HTERT RPE-1 (cell line): ENCODE results near the gene VASP.

Experiments
- in situ Hi-C: fragments of 300-500 bp; cut with MboI; formaldehyde crosslinking; loops from 4 replicates; pipeline ENCODE4 v1.14.3; 2020; ENCODE audit warnings: low sequenced_read_pairs

Gene VASP

DNA sequence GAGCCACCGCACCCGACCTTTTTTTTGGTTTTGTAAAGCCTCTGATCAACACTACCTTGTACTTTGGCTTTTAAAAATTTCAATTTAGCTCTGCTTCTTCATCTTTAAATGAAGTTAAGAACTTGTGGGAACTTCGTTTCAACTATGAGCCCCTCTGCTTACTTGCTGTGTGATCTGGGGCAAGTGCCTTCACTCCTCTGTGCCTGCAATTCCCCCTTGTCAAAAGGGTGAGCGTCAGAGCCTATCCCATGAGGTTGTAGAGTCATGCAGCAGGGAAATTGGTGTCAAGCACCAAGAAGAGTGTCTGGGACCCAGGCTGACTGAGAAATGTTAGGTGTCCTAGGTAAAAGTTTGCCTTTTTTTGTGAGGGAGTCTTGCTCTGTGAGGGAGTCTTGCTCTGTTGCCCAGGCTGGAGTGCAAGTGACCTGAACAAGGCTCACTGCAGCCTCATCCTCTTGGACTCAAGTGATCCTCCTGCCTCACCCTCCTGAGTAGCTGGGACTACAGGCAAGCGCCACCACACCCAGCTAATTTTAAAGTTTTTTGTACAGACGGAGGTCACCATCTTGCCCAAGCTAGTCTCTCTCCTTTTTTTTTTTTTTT is 5.7 kb downstream of the VASP start:
- in situ Hi-C loops: loop anchor here (25.0 kb wide), 1 partner anchor 174 kb away; the partner anchor contains the start of genes QPCTL and SNRPD2

GRCh38 chr19:45514376-45515051 is 7.2 kb downstream of the VASP start:
- in situ Hi-C loops: loop anchor here (25.0 kb wide), 1 partner anchor 173 kb away; the partner anchor contains the start of genes QPCTL and SNRPD2

DNA sequence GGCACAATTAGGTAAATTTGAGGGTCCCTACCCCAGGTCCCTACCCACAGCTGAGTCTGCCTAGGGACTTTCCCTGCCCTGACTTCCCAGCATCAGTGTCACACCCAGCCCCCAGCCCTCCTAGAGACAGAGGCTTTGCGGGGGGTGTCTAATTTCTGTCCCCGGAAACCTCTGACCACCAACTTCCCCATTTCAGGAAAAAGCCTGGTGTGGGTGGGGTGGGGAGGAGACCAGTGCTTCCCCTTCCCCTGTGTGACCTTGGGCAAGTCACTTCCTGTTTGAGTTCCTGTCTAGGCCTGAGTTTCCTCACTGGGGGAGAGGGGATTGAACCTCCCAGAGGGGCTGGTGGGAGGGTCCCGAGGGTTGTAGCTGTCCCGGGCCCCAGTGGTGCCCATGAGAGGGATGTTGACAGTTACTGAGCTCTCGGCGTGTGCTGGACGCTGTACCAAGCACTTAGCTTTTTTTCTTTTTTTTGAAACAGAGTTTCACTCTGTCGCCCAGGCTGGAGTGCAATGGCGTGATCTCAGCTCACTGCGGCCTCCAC is 7.9 kb downstream of the VASP start:
- in situ Hi-C loops: loop anchor here (25.0 kb wide), 1 partner anchor 172 kb away; the partner anchor contains the start of genes QPCTL and SNRPD2

DNA sequence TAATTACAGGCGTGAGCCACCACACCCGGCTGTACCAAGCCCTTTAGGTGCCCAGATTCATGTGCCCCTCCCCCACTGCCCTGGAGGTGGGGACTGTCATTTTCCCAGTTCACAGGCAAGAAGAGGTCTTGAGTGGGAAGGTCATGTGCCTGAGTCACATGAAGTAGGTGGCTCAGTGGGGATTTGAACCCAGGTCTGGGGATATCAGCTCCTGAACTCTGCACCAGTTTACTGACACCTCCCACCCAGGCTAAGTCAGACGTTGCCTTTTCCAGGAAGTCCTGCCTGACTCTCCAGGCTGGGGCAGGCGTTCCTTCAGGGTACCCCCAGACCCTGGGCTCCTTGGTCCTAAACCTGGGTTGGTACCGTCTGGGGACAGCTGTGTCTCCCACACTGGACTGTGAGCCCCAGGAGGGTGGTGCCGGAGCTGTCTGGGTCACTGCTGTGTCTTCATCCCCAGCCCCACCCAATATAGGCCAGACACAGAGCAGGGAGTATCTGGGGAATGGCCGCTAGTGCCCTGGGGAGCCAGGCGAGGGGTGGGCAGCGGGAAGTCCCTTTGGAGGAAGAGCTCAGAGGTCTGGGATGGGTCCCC is 8.6 kb downstream of the VASP start:
- in situ Hi-C loops: loop anchor here (25.0 kb wide), 1 partner anchor 171 kb away; the partner anchor contains the start of genes QPCTL and SNRPD2

- in situ Hi-C loops: loop anchor here (25.0 kb wide), 1 partner anchor 170 kb away; the partner anchor contains the start of genes QPCTL and SNRPD2
These were observed 10.0 kb downstream of the VASP start for GRCh38 chr19:45517238-45517637.

DNA sequence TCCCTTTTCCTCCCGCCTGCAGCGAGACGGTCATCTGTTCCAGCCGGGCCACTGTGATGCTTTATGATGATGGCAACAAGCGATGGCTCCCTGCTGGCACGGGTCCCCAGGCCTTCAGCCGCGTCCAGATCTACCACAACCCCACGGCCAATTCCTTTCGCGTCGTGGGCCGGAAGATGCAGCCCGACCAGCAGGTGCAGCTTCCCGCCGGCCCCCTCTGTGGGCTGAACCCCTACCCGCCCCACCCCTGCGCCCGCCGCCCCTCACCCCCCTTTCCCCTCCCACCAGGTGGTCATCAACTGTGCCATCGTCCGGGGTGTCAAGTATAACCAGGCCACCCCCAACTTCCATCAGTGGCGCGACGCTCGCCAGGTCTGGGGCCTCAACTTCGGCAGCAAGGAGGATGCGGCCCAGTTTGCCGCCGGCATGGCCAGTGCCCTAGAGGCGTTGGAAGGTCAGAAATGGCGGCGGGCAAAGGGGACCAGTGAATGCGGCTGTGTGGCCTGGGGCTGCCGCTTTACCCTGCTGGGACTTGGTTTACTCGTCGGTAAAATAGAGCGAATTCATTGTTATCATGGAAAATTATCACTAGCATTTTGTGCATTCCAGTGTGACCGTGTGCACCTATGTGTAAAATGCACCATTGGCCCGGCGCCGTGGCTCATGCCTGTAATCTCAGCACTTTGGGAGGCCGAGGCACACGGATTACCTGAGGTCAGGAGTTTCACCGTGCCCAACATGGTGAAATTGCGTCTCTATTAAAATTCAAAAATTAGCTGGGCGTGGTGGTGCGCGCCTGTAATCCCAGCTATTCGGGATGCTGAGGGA is 10.6 kb downstream of the VASP start:
- in situ Hi-C loops: loop anchor here (25.0 kb wide), 1 partner anchor 169 kb away; the partner anchor contains the start of genes QPCTL and SNRPD2

DNA sequence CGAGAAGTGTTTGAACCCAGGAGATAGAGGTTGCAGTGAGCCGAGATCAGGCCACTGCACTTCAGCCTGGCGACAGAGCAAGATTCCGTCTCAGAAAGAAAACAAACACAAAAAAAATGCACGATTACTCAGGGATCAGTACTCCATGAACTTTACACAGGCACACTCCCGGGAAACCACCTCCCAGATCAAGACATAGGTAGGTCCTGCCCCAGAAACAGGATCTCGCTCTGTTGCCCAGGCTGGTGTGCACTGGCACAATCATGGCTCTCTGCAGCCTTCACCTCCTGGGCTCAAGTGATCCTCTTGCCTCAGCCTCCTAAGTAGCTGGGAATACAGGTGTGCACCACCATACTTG is 11.2 kb downstream of the VASP start:
- in situ Hi-C loops: loop anchor here (25.0 kb wide), 1 partner anchor 169 kb away; the partner anchor contains the start of genes QPCTL and SNRPD2

DNA sequence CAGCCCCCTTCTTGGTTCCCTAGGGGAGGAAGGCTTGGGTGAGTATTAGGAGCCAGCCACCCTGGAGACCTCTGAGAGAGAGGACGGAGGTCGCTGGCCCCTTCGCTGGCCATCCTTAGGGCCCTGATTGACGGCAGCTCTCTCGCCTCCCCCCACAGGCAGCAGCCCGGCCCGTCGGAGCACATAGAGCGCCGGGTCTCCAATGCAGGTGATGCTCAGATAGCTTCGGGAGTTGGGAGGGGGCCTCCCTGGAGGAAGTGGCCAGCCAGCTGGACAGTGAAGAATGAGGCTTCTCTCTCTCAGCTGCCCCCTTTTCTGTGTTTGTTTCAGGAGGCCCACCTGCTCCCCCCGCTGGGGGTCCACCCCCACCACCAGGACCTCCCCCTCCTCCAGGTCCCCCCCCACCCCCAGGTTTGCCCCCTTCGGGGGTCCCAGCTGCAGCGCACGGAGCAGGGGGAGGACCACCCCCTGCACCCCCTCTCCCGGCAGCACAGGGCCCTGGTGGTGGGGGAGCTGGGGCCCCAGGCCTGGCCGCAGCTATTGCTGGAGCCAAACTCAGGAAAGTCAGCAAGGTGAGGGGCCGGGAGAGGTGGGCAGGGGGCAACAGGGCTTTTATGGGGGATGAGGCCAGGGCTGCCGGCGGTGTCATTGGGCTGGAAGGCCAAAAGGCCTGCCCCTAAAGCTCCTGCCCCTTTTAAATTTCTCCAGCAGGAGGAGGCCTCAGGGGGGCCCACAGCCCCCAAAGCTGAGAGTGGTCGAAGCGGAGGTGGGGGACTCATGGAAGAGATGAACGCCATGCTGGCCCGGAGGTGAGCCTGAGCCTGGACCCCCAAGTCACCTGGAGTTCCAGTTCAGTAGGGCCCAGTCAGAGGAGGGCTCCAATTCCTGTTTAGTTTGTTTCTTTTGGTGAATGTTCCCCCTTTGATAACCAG is 15.0 kb downstream of the VASP start:
- in situ Hi-C loops: loop anchor here (25.0 kb wide), 1 partner anchor 165 kb away; the partner anchor contains the start of genes QPCTL and SNRPD2

DNA sequence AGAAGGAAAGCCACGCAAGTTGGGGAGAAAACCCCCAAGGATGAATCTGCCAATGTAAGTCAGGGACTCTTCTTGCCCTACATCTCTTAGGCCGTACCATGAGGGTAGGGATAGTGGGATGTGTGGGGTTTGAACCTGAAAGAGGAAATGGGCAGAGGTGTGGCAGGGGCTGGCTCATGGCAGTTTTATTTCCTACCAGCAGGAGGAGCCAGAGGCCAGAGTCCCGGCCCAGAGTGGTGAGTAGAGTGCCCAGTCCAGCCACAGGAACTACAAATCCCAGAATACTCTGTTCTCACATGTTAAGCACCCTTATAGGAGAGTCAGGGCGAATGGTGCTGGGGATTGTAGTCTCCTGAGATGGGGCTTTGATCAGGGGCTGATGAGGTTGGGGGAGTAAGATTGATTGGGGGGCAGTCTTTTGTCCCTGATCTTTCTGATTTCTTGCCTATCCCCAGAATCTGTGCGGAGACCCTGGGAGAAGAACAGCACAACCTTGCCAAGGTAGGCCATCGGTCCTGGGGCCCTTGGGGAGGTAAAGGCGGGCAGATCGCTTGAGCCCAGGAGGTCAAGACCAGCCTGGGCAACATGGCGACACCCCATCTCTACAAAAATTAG is 16.5 kb downstream of the VASP start:
- in situ Hi-C loops: loop anchor here (25.0 kb wide), 1 partner anchor 164 kb away; the partner anchor contains the start of genes QPCTL and SNRPD2

- in situ Hi-C loops: loop anchor here (25.0 kb wide), 1 partner anchor 163 kb away; the partner anchor contains the start of genes QPCTL and SNRPD2
These were observed 17.4 kb downstream of the VASP start for GRCh38 chr19:45524575-45525129.

- in situ Hi-C loops: no loop called here
These were observed 18.9 kb downstream of the VASP start for GRCh38 chr19:45526143-45526542.

DNA sequence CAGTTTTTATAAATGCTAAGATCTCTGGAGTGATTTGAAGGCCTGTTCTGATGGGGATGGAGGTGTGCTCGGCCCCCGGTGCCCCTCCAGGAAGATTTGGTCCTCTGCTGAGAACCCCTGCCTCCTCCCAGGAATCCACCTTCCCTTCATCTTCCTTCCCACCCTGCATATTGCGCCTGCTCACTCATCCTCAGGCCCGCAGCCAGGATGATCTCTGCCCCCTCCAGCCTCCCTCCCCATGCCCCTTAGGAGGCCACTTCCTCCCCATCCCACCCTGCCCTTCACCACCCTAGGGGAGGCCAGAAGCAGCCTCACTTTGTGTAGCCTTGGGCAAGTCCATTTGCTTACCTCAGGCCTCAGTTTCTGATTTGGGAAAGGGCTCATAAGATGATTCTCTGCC is 19.7 kb downstream of the VASP start:
- in situ Hi-C loops: no loop called here

GRCh38 chr19:45527731-45528130 is 20.5 kb downstream of the VASP start:
- in situ Hi-C loops: no loop called here

DNA sequence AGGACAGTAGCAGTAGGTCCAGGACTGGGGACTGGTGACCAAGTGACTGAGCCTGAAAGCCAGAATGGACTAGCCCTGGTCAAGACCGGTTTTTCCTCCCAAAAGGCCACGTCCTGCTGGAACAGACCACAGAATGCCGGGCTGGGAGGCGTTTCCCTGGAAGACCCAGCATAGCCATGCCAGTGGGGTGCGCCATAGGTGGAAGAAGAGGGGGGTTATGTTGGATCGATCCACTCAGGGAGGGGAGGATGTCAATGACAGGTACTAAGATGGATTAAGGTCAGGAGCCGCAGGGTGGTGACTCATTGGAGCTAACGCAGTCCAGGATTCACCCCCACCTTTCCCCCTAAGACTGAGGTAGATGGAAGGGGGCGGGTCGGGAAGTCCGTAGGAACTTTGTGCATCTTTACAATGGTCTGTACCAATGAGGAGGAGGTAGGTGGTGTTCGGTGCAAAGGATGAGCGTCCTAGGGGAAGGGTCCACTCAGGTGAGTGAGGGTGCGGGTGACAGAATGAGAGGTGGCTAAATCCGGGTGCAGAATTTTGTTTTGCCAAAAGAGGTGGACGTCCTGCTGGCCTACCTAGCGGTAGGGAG is 21.0 kb downstream of the VASP start:
- in situ Hi-C loops: no loop called here

DNA sequence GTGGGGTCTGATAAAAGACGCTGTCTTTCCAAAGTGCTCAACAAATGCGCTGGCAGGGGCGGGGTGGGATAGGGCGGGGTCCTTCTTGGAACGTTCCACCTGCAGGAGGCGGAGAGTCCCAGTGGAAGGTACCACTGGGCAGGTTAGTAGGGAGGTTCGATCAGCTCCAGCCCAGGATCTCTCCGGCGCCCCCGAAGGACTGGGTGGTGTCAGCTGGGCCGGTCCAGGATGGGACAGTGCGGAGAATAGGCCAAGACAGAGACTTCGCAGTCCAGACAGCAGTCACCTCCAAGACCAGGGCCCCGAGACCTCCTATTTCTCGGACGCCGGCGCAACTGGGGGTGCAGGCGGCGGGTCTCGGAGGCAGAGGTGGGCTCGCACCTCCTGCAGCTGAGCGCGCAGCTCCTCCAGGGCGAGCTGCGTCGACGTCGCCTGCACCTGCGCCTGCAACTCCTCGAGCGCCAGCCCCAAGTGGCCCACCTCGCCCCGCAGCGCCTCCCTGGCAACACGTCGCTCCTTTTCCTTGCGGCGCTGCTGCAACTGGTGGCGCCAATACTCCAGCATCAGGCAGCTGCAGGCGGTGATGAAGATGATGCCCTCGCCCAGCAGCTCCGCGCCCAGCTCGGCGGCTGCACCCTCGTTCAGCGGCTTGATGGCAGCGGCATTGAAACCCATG is 21.6 kb downstream of the VASP start:
- in situ Hi-C loops: no loop called here

- in situ Hi-C loops: no loop called here
These were observed 22.1 kb downstream of the VASP start for GRCh38 chr19:45529420-45529785.

- in situ Hi-C loops: no loop called here
These were observed 24.1 kb downstream of the VASP start for GRCh38 chr19:45531349-45531748.

DNA sequence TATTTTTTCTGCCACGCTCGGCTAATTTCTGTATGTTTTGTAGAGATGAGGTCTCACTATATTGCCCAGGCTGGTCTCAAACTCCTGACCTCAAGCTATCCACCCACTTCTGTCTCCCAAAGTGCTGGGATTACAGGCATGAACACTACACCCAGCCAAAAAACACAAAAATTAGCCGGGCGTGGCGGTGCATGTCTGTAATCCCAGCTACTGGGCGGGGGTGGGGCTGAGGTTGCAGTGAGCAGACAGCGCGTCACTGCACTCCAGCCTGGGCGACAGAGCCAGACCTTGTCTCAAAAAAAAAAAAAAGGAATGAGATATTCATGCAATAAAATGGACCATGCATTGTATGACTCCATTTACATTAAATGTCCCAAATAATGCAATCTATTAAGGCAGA is 32.2 kb downstream of the VASP start:
- in situ Hi-C loops: no loop called here
